ENCODE measurements around the gene SNX25. TPM values are rescaled to one million over a fixed set of nuclear protein-coding genes. Genes with fewer than 3 reads are reported as not detected.

SNX25 gene
- total and polyA plus RNA-seq, 10 donors, result 9.6 to 49.6 (median 35.2) TPM

- intact Hi-C loops (cut with DNase I; ENCODE audit: low total_unique reads), result no loop called here
- Histone ChIP-seq H3K4me1 (peaks cover 21 to 70% (median 52%) of the 10 kb centered on the region in 6 donors), H3K36me3 (no peaks in the 10 kb centered on the region), H3K4me3 (peak overlapping the region; percentile 37 to 79 (median 64)), H3K27ac (peak overlapping the region; percentile 76 to 95 (median 92)), H3K9me3 (no peaks in the 10 kb centered on the region), H3K27me3 (replicated peaks in 1 of 7) (peaks cover 0 to 19% (median 0%) of the 10 kb centered on the region in 7 donors)
- no peak for TF ChIP-seq POLR2AphosphoS5 (IDR thresholded peaks at IDR 0.05)
- no peak for TF ChIP-seq POLR2A (IDR thresholded peaks at IDR 0.05)
- TF ChIP-seq, protein P1, sequence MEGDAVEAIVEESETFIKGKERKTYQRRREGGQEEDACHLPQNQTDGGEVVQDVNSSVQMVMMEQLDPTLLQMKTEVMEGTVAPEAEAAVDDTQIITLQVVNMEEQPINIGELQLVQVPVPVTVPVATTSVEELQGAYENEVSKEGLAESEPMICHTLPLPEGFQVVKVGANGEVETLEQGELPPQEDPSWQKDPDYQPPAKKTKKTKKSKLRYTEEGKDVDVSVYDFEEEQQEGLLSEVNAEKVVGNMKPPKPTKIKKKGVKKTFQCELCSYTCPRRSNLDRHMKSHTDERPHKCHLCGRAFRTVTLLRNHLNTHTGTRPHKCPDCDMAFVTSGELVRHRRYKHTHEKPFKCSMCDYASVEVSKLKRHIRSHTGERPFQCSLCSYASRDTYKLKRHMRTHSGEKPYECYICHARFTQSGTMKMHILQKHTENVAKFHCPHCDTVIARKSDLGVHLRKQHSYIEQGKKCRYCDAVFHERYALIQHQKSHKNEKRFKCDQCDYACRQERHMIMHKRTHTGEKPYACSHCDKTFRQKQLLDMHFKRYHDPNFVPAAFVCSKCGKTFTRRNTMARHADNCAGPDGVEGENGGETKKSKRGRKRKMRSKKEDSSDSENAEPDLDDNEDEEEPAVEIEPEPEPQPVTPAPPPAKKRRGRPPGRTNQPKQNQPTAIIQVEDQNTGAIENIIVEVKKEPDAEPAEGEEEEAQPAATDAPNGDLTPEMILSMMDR (IDR thresholded peaks at IDR 0.05 in 8 of 11, conservative IDR thresholded peaks at IDR 0.05 in 3 of 11), result no peak
- 58 to 70% (median 68%) methylated on average over 5 of the region's 5 CpGs for WGBS, 5 donors
- no peak for DNase-seq
These were observed 1.6 kb downstream of the SNX25 start for GRCh38 chr4:185211035-185211434.

DNA sequence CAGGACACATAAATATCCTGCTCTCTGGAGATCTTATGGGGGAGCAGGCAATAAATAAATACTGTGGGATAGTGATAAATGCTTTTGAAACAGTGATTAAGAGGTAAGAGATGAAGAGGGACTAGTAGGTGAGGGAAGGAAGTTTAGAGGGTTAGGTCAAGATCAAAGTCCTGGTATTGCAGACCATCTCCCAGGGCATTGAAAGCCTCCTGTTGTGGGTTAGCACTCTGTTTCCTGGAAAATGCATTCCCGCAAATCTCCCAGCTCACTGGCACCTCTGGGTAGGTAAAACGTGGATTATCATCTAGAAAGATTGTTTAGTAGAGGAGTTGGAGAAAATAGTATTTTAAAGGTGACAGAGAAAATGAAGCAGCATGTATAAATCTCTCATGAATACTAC lies 2.2 kb downstream of the SNX25 start:
- peak overlapping the region in 7 of 8 donors; percentile 84 to 95 (median 92) for H3K27ac ChIP-seq
- peak overlapping the region in 6 of 8 donors; percentile 2 to 79 (median 67) for H3K4me3 ChIP-seq
- peaks cover 21 to 71% (median 50%) of the 10 kb centered on the region in 6 donors for H3K4me1 ChIP-seq
- WGBS, 5 donors, result 48 to 77% (median 72%) methylated on average over 2 of the region's 2 CpGs
- no peaks in the 10 kb centered on the region for H3K9me3 ChIP-seq
- no peaks in the 10 kb centered on the region for H3K36me3 ChIP-seq
- intact Hi-C loops (cut with DNase I; ENCODE audit: low total_unique reads), result no loop called here
- TF ChIP-seq, protein P1 (IDR thresholded peaks at IDR 0.05 in 8 of 11, conservative IDR thresholded peaks at IDR 0.05 in 3 of 11), result no peak
- TF ChIP-seq POLR2AphosphoS5 (IDR thresholded peaks at IDR 0.05), result no peak
- no peak for TF ChIP-seq POLR2A (IDR thresholded peaks at IDR 0.05)
- peaks cover 0 to 19% (median 0%) of the 10 kb centered on the region in 7 donors for H3K27me3 ChIP-seq (replicated peaks in 1 of 7)
- no peak for DNase-seq

- peaks cover 0 to 19% (median 0%) of the 10 kb centered on the region in 7 donors for H3K27me3 ChIP-seq (replicated peaks in 1 of 7)
These were observed 3.2 kb downstream of the SNX25 start for GRCh38 chr4:185212581-185212980.

DNA sequence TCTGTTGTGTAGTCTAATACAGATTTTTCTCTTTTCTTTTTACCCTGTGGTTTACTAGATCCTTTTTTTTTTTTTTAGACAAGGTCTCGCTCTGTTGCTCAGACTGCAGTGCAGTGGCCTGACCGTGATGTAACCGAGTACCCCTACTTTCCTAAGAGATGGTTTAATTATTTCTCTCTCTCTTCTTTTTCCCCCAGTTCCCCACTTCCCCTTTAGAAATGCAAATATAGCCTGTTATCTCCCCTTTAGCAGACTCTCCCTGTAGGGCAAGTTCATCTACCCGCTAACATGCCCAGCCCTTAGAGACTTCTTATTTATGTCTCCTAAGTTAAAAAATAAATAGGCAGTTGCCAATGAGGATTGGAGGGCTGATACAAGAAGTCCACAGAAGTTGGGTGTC lies 4.5 kb downstream of the SNX25 start:
- 27 to 71% (median 61%) methylated on average over 4 of the region's 4 CpGs for WGBS, 5 donors
- intact Hi-C loops (cut with DNase I; ENCODE audit: low total_unique reads), result no loop called here
- TF ChIP-seq POLR2AphosphoS5 (IDR thresholded peaks at IDR 0.05) (peak in 1 of 3 donors; percentile 33), POLR2A (IDR thresholded peaks at IDR 0.05) (no peak)
- Histone ChIP-seq H3K27me3 (replicated peaks in 1 of 7) (peaks cover 0 to 19% (median 0%) of the 10 kb centered on the region in 7 donors), H3K27ac (peak overlapping the region in 5 of 8 donors; percentile 32 to 70 (median 48)), H3K9me3 (no peaks in the 10 kb centered on the region), H3K4me3 (no peak overlapping the region), H3K36me3 (no peaks in the 10 kb centered on the region), H3K4me1 (peaks cover 24 to 83% (median 51%) of the 10 kb centered on the region in 6 donors)
- no peak for DNase-seq

More at GRCh38 chr4:185212581-185212980, 3.2 kb downstream of the SNX25 start:
- Histone ChIP-seq H3K9me3 (no peaks in the 10 kb centered on the region), H3K4me3 (no peak overlapping the region), H3K4me1 (peaks cover 21 to 81% (median 52%) of the 10 kb centered on the region in 6 donors), H3K36me3 (no peaks in the 10 kb centered on the region), H3K27ac (peak overlapping the region in 2 of 8 donors; percentile 48 to 70)
- WGBS, 5 donors, result 82 to 98% (median 98%) methylated on average over 4 of the region's 4 CpGs
- DNase-seq, result no peak
- intact Hi-C loops (cut with DNase I; ENCODE audit: low total_unique reads), result no loop called here
- TF ChIP-seq POLR2A (IDR thresholded peaks at IDR 0.05), result no peak
- TF ChIP-seq POLR2AphosphoS5 (IDR thresholded peaks at IDR 0.05), result no peak
- TF ChIP-seq, protein P1 (IDR thresholded peaks at IDR 0.05 in 8 of 11, conservative IDR thresholded peaks at IDR 0.05 in 3 of 11), result no peak
